Liver (tissue), 9 donors: ENCODE measurements around the gene ARHGEF10L. TPM values are rescaled to one million over a fixed set of nuclear protein-coding genes. Genes with fewer than 3 reads are reported as not detected.

Experiments used
- DNase-seq: peaks from one replicate; pipeline ENCODE4 v3.0.0-alpha.2; 2017; ENCODE audit warnings: low spot score
- H3K27ac ChIP-seq, 2 donors: one replicate each; pipeline ENCODE4 v1.7.0; 2013; ENCODE audit warnings: inconsistent platforms in 2 of 2, low read length in 2 of 2, control low read depth in 1 of 2, low read depth in 1 of 2, mild to moderate bottlenecking in 1 of 2
- H3K27me3 ChIP-seq, 4 donors: one replicate each; pipeline versions ENCODE4 v1.6.1 to v1.7.0; 2013; ENCODE audit warnings: low read length in 3 of 4, inconsistent platforms in 1 of 4, mild to moderate bottlenecking in 1 of 4, moderate library complexity in 1 of 4; ENCODE audit not compliant: control insufficient read depth in 4 of 4, insufficient read depth in 4 of 4
- H3K36me3 ChIP-seq, 4 donors: one replicate each; pipeline versions ENCODE4 v1.6.1 to v1.7.0; 2013; ENCODE audit warnings: low read length in 3 of 4, mild to moderate bottlenecking in 3 of 4, low read depth in 1 of 4, moderate library complexity in 1 of 4; ENCODE audit not compliant: control insufficient read depth in 4 of 4, insufficient read depth in 3 of 4
- H3K4me1 ChIP-seq, 4 donors: one replicate each; pipeline versions ENCODE4 v1.6.1 to v1.7.0; 2013; ENCODE audit warnings: low read length in 3 of 4, mild to moderate bottlenecking in 3 of 4, moderate library complexity in 1 of 4; ENCODE audit not compliant: control insufficient read depth in 4 of 4, insufficient read depth in 4 of 4
- H3K4me3 ChIP-seq, 3 donors: one replicate each; pipeline versions ENCODE4 v1.6.1 to v1.7.0; 2013; ENCODE audit warnings: low read length in 3 of 3, control low read depth in 1 of 3, low read depth in 1 of 3, mild to moderate bottlenecking in 1 of 3
- H3K9ac ChIP-seq, 2 donors: one replicate each; pipeline ENCODE4 v1.7.0; 2013; ENCODE audit warnings: low read length in 2 of 2, mild to moderate bottlenecking in 2 of 2, moderate library complexity in 2 of 2, control low read depth in 1 of 2, low read depth in 1 of 2
- H3K9me3 ChIP-seq, 4 donors: one replicate each; pipeline versions ENCODE4 v1.6.1 to v1.7.0; 2013; ENCODE audit warnings: low read length in 3 of 4; ENCODE audit not compliant: control insufficient read depth in 4 of 4
- ATF3 ChIP-seq: IDR thresholded peaks from 2 replicates; pipeline ENCODE4 v1.6.1; 2016; ENCODE audit warnings: antibody characterized with exemption
- EGR1 ChIP-seq, 2 donors: IDR thresholded peaks; 2 replicates each; pipeline ENCODE4 v1.6.1; 2016 to 2018; ENCODE audit warnings: antibody characterized with exemption in 2 of 2, low read depth in 2 of 2
- FOXA1 ChIP-seq: IDR thresholded peaks from 2 replicates; pipeline ENCODE4 v1.6.1; 2016; ENCODE audit warnings: antibody characterized with exemption
- GABPA ChIP-seq, 2 donors: IDR thresholded peaks in 1 of 2; conservative IDR thresholded peaks in 1 of 2; 2 replicates each; pipeline ENCODE4 v1.6.1; 2016; ENCODE audit warnings: antibody characterized with exemption in 2 of 2, mild to moderate bottlenecking in 1 of 2, moderate library complexity in 1 of 2
- HNF4A ChIP-seq, 2 donors: conservative IDR thresholded peaks; 2 replicates each; pipeline ENCODE4 v1.6.1; 2016; ENCODE audit warnings: antibody characterized with exemption in 2 of 2, mild to moderate bottlenecking in 2 of 2
- JUND ChIP-seq, 2 donors: IDR thresholded peaks; 2 replicates each; pipeline ENCODE4 v1.6.1; 2016; ENCODE audit warnings: antibody characterized with exemption in 2 of 2
- RAD21 ChIP-seq, 2 donors: IDR thresholded peaks; 2 replicates each; pipeline ENCODE4 v1.6.1; 2016; ENCODE audit warnings: antibody characterized with exemption in 2 of 2, mild to moderate bottlenecking in 2 of 2
- TAF1 ChIP-seq: conservative IDR thresholded peaks from 2 replicates; pipeline ENCODE4 v1.6.1; 2016; ENCODE audit warnings: antibody characterized with exemption, mild to moderate bottlenecking
- YY1 ChIP-seq: IDR thresholded peaks from 2 replicates; pipeline ENCODE4 v1.6.1; 2016; ENCODE audit warnings: antibody characterized with exemption, mild to moderate bottlenecking
- WGBS: extraction: QIAGEN DNeasy Blood & Tissue Kit; methylation state at CpG from one replicate; pipeline ENCODE4 v1.1.7; 2013; 5-methylcytosine and 5-hydroxymethylcytosine counted together
- polyA plus RNA-seq, 2 donors: library from polyadenylated mRNA; stranded (reverse) in 1 of 2; unstranded in 1 of 2; fragments of 200-250 nt in 1 of 2; fragments of >200 nt in 1 of 2; fragmentation: Nextera tagmentation in 1 of 2; extraction: Ambion mirVana in 1 of 2; gene quantifications; one replicate each; pipeline versions ENCODE4 v1.2.1 to v1.2.3, GENCODE V29; 2013 to 2015
- total RNA-seq, 2 donors: library from RNA; depleted of rRNA; stranded (reverse); fragments of >200 nt; gene quantifications; one replicate each; pipeline ENCODE4 v1.2.3, GENCODE V29; 2014
- TF ChIP-seq, protein P1 (sequence below): fragments of 150-350 bp; IDR thresholded peaks from 2 replicates; pipeline ENCODE4 v1.5.1; 2017; ENCODE audit warnings: improper control_type of control experiment, low read depth, low read length; ENCODE audit not compliant: missing input control
- TF ChIP-seq, protein P2 (sequence below): IDR thresholded peaks from 2 replicates; pipeline ENCODE4 v1.6.1; 2016; ENCODE audit warnings: antibody characterized with exemption
- TF ChIP-seq, protein P3 (sequence below): IDR thresholded peaks from 2 replicates; pipeline ENCODE4 v1.6.1; 2016; ENCODE audit warnings: antibody characterized with exemption
- TF ChIP-seq, protein P4 (sequence below): IDR thresholded peaks from 2 replicates; pipeline ENCODE4 v1.6.1; 2016; ENCODE audit warnings: antibody characterized with exemption, mild to moderate bottlenecking
- donor health status: healthy.
- donor health status: healthy.
- donor health status: healthy.
- donor health status: healthy.
- donor health status: healthy.

The ARHGEF10L gene
- total and polyA plus RNA-seq, 4 donors = 26.3 to 169 (median 57.5) TPM

DNA sequence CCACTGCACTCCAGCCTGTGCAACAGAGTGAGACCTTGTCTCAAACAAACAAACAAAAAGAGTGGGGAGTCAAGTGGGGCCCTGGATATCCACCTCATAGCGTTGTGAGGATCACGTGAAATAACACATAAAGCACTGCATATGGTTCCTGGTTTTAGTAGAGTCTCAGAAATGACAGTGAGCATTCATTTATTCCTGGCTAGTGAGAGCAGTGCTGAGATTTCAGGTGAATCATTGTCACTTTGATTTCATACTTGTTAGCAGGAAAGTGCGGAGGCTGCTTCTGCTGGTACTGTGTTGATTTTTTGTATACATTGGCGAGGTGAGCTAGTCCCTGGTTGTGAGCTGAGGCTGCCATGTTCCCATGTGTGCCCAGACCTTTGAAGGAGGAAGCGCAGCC lies 22.9 kb downstream of the ARHGEF10L start:
- TF ChIP-seq TAF1 (no peak), GABPA (IDR thresholded peaks at IDR 0.05 in 1 of 2, conservative IDR thresholded peaks at IDR 0.05 in 1 of 2) (no peak)
- TF ChIP-seq, protein P1, sequence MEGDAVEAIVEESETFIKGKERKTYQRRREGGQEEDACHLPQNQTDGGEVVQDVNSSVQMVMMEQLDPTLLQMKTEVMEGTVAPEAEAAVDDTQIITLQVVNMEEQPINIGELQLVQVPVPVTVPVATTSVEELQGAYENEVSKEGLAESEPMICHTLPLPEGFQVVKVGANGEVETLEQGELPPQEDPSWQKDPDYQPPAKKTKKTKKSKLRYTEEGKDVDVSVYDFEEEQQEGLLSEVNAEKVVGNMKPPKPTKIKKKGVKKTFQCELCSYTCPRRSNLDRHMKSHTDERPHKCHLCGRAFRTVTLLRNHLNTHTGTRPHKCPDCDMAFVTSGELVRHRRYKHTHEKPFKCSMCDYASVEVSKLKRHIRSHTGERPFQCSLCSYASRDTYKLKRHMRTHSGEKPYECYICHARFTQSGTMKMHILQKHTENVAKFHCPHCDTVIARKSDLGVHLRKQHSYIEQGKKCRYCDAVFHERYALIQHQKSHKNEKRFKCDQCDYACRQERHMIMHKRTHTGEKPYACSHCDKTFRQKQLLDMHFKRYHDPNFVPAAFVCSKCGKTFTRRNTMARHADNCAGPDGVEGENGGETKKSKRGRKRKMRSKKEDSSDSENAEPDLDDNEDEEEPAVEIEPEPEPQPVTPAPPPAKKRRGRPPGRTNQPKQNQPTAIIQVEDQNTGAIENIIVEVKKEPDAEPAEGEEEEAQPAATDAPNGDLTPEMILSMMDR = no peak
- Histone ChIP-seq H3K27me3 (no peaks in the 10 kb centered on the region), H3K4me3 (no peak overlapping the region), H3K9me3 (no peaks in the 10 kb centered on the region), H3K27ac (peak overlapping the region in 1 of 2 donors; percentile 89), H3K9ac (no peak overlapping the region), H3K36me3 (no peaks in the 10 kb centered on the region), H3K4me1 (peaks cover 38 to 68% (median 57%) of the 10 kb centered on the region in 4 donors)
- 88% methylated on average over 5 of the region's 5 CpGs for WGBS
- DNase-seq = no peak

DNA sequence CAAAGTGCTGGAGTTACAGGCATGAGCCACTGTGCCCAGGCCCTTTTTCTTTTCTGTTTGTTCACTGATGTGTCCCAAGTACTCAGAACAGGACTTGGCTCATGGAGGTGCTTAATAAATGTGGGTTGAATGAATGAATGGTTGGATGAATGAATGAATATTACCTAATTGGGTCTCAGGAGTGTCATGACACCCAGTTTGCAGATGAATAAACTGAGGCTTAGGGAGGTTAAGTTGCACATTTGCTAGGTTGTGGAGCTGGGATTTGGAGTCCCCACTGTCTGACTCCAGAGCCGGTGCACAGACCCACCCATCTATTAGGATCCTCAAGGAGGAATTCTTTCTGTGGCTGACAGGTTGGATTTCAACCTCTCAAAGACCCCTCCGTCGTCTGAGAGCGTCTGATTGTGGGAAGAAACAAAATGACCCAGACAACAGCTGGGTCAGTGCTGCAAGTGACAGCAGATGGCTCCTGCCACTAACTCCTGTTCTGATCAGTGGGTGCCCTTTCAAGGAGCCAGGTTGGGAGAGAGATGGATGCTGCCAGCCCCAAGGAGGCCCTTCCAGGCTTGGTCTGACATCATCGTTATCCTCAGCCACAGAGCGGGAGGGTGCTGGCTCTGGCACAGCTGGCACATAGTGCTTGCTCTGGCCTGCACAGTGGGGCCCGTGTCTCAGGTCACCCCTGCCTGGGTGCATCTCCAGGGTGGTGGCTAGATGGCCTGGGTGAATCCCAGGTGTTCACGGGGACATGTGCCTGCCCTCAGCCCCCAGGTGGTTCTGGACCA lies 24.2 kb downstream of the ARHGEF10L start:
- no peak for DNase-seq
- Histone ChIP-seq H3K4me3 (no peak overlapping the region), H3K27ac (peak overlapping the region; percentile 76 to 89), H3K4me1 (peaks cover 38 to 71% (median 57%) of the 10 kb centered on the region in 4 donors), H3K9ac (no peak overlapping the region), H3K36me3 (no peaks in the 10 kb centered on the region), H3K9me3 (no peaks in the 10 kb centered on the region), H3K27me3 (no peaks in the 10 kb centered on the region)
- no peak for TF ChIP-seq RAD21 (IDR thresholded peaks at IDR 0.05)
- no peak for TF ChIP-seq FOXA1
- TF ChIP-seq JUND (IDR thresholded peaks at IDR 0.05) = no peak
- TF ChIP-seq, protein P1 = no peak
- TF ChIP-seq YY1 = no peak
- no peak for TF ChIP-seq GABPA (IDR thresholded peaks at IDR 0.05 in 1 of 2, conservative IDR thresholded peaks at IDR 0.05 in 1 of 2)
- TF ChIP-seq TAF1 = no peak
- no peak for TF ChIP-seq EGR1 (IDR thresholded peaks at IDR 0.05; ENCODE audit: low read depth in 2 of 2)
- TF ChIP-seq, protein P2, sequence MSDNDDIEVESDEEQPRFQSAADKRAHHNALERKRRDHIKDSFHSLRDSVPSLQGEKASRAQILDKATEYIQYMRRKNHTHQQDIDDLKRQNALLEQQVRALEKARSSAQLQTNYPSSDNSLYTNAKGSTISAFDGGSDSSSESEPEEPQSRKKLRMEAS = no peak
- TF ChIP-seq, protein P3, sequence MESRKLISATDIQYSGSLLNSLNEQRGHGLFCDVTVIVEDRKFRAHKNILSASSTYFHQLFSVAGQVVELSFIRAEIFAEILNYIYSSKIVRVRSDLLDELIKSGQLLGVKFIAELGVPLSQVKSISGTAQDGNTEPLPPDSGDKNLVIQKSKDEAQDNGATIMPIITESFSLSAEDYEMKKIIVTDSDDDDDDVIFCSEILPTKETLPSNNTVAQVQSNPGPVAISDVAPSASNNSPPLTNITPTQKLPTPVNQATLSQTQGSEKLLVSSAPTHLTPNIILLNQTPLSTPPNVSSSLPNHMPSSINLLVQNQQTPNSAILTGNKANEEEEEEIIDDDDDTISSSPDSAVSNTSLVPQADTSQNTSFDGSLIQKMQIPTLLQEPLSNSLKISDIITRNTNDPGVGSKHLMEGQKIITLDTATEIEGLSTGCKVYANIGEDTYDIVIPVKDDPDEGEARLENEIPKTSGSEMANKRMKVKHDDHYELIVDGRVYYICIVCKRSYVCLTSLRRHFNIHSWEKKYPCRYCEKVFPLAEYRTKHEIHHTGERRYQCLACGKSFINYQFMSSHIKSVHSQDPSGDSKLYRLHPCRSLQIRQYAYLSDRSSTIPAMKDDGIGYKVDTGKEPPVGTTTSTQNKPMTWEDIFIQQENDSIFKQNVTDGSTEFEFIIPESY = no peak
- TF ChIP-seq, protein P4, sequence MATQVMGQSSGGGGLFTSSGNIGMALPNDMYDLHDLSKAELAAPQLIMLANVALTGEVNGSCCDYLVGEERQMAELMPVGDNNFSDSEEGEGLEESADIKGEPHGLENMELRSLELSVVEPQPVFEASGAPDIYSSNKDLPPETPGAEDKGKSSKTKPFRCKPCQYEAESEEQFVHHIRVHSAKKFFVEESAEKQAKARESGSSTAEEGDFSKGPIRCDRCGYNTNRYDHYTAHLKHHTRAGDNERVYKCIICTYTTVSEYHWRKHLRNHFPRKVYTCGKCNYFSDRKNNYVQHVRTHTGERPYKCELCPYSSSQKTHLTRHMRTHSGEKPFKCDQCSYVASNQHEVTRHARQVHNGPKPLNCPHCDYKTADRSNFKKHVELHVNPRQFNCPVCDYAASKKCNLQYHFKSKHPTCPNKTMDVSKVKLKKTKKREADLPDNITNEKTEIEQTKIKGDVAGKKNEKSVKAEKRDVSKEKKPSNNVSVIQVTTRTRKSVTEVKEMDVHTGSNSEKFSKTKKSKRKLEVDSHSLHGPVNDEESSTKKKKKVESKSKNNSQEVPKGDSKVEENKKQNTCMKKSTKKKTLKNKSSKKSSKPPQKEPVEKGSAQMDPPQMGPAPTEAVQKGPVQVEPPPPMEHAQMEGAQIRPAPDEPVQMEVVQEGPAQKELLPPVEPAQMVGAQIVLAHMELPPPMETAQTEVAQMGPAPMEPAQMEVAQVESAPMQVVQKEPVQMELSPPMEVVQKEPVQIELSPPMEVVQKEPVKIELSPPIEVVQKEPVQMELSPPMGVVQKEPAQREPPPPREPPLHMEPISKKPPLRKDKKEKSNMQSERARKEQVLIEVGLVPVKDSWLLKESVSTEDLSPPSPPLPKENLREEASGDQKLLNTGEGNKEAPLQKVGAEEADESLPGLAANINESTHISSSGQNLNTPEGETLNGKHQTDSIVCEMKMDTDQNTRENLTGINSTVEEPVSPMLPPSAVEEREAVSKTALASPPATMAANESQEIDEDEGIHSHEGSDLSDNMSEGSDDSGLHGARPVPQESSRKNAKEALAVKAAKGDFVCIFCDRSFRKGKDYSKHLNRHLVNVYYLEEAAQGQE = no peak
- no peak for TF ChIP-seq ATF3
- no peak for TF ChIP-seq HNF4A (conservative IDR thresholded peaks at IDR 0.05)
- WGBS = 60% methylated on average over 8 of the region's 8 CpGs
